ENCODE measurements around the gene CTIF. TPM values are rescaled to one million over a fixed set of nuclear protein-coding genes. Genes with fewer than 3 reads are reported as not detected.

Gene CTIF
- total RNA-seq, 1 donor from 2014 or later: 72.4 TPM

DNA sequence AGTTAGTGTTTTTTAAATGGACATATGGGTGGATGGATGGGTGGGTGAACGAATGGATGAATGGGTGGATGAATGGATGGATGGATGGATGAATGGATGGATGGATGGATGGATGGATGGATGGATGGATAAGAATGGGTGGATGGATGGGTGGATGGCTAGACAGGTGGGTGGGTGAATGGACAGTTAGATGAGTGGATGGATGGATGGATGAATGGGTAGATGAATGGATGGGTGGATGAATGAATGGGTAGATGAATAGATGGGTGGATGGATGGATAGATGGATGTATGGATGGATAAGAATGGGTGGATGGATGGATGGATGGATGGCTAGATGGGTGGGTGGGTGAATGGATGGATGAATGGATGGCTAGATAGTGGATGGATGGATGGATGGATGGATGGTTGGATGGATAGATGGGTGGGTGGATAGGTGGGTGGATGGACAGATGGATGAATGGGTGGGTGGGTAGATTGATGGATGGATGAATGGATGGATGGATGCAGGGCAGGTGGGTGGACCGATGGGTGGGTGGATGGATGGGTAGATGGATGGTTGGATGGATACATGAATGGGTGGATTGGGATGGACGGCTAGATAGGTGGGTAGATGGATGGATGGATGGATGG is 64.0 kb downstream of the CTIF start:
- DNase-seq (no peak), ATAC-seq (no peak)
- TF ChIP-seq, protein P1, sequence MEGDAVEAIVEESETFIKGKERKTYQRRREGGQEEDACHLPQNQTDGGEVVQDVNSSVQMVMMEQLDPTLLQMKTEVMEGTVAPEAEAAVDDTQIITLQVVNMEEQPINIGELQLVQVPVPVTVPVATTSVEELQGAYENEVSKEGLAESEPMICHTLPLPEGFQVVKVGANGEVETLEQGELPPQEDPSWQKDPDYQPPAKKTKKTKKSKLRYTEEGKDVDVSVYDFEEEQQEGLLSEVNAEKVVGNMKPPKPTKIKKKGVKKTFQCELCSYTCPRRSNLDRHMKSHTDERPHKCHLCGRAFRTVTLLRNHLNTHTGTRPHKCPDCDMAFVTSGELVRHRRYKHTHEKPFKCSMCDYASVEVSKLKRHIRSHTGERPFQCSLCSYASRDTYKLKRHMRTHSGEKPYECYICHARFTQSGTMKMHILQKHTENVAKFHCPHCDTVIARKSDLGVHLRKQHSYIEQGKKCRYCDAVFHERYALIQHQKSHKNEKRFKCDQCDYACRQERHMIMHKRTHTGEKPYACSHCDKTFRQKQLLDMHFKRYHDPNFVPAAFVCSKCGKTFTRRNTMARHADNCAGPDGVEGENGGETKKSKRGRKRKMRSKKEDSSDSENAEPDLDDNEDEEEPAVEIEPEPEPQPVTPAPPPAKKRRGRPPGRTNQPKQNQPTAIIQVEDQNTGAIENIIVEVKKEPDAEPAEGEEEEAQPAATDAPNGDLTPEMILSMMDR (IDR thresholded peaks at IDR 0.05): no peak
- no peak overlapping the region for H3K4me3 ChIP-seq
- H3K27ac ChIP-seq: no peak overlapping the region
- H3K9me3 ChIP-seq: no peaks in the 10 kb centered on the region
- peaks cover 6% of the 10 kb centered on the region for H3K4me1 ChIP-seq
- intact Hi-C loops (cut with DNase I): no loop called here
- H3K36me3 ChIP-seq: no peaks in the 10 kb centered on the region
- H3K27me3 ChIP-seq: no peaks in the 10 kb centered on the region

DNA sequence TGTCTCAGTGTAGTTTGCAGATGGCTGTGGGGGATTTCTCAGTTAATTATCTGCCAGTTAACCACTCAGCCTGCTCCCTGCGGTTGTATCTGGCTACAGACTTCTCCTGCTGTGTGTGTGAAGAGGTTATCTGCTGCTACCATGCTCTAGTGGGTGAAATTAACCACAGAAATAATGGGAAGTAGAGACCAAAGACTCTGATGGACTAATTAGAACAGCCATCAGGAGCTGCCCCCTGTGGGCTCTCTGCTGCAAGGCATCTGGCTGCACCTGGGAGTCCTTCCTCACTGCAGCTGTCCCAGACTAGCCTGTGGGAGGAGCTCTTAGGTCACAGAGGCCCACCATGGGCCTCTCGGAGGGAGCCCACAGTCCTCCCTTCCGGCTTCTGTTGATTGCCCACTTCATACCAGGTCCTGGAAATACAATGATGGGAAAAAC is 66.6 kb downstream of the CTIF start:
- TF ChIP-seq, protein P1 (IDR thresholded peaks at IDR 0.05): no peak
- no peak for ATAC-seq
- H3K4me3 ChIP-seq: no peak overlapping the region
- H3K27me3 ChIP-seq: no peaks in the 10 kb centered on the region
- intact Hi-C loops (cut with DNase I): no loop called here
- DNase-seq: no peak
- H3K36me3 ChIP-seq: no peaks in the 10 kb centered on the region
- no peak overlapping the region for H3K27ac ChIP-seq
- H3K9me3 ChIP-seq: no peaks in the 10 kb centered on the region
- peaks cover 6% of the 10 kb centered on the region for H3K4me1 ChIP-seq

DNA sequence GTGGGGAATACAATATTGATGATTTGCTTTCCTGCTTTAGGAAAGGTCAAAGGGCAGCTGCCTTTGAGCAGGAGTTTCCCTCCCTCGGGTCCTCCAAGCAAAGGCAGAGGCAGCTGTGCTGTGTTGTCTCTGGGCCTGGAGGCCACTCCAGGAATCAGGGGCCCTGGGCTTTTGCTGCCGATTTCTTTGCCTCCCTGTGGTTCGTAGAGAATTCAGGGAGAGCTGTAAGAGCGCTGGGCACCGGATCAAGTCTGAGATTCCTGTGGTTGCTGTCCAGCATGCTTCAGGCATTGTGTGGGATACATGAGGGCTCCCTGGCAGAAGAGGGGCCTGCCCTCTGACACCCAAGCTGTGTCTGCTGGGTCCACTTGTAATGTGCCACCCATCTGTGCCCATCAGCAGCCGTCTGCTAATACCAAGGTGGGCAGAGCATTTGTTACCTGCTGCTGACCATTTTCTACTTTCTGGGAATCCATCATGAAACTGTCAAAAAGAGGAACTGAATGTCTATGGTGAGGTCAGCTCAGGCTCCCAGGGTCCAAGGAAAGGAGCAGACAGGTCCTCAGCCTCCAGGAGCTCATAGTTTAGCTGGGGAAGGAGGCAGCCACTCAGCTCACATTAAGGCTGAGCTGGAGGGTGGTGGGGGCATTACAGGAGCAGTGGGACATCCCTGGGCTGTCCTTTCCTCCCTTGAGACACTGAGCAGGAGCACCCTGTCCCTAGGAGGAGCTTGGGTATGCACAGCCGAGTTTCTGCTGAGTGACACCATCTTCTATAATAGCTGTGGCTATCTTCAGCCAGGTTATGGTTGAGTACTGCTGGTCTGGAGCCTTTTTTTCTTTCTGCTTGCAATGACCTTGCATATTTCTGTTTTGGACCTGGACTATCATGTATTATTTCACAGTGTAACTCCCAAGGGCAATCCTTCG is 68.5 kb downstream of the CTIF start:
- ATAC-seq (peak; percentile 65), DNase-seq (no peak)
- Histone ChIP-seq H3K4me3 (no peak overlapping the region), H3K36me3 (no peaks in the 10 kb centered on the region), H3K27ac (no peak overlapping the region), H3K27me3 (no peaks in the 10 kb centered on the region), H3K4me1 (peaks cover 6% of the 10 kb centered on the region), H3K9me3 (no peaks in the 10 kb centered on the region)
- TF ChIP-seq, protein P1 (IDR thresholded peaks at IDR 0.05): no peak
- intact Hi-C loops (cut with DNase I): no loop called here

DNA sequence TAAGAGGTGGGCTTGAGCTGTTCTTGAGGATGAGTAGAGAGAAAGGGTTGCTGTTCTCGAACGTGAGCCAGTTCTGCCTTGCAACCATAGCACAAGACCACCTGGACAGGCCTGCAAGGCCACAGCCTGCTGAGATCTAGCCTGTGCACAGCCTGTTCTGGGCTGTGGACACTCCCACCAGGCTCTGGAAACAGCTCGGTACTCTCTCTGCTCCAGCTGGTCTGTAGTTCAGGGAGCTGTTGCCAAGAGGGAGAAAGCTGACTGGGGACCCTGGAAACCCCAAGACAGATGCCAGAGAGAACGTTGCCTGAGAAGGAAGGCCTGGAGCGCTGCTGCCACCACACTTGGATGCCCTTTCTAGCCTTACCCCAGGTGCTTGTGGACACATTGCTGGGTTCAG is 69.8 kb downstream of the CTIF start:
- DNase-seq: no peak
- ATAC-seq: no peak
- Histone ChIP-seq H3K27me3 (no peaks in the 10 kb centered on the region), H3K9me3 (no peaks in the 10 kb centered on the region), H3K4me1 (peaks cover 6% of the 10 kb centered on the region), H3K36me3 (no peaks in the 10 kb centered on the region), H3K27ac (no peak overlapping the region), H3K4me3 (no peak overlapping the region)
- intact Hi-C loops (cut with DNase I): no loop called here
- TF ChIP-seq, protein P1 (IDR thresholded peaks at IDR 0.05): no peak

DNA sequence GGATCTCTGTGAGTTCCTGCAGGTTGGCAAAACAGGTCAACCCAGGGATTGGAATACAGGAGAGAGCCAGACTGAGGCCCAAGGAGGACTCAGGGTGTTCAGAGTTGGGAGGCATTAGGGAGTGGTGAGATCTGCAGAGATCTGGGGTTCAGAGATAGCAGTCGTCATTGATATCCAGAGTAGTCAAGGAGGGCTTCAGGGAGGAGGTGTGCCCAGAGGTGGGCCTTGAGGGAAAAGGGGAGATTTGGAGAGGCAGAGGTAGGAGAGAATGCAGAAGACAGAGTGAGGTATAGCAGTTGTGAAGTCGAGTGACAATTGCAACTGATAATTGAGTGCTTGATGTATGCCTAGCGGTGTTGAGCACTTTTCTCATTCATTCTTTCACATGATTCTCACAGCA is 70.3 kb downstream of the CTIF start:
- H3K9me3 ChIP-seq: no peaks in the 10 kb centered on the region
- no peaks in the 10 kb centered on the region for H3K27me3 ChIP-seq
- H3K4me3 ChIP-seq: no peak overlapping the region
- no peak overlapping the region for H3K27ac ChIP-seq
- intact Hi-C loops (cut with DNase I): no loop called here
- DNase-seq (no peak), ATAC-seq (no peak)
- no peaks in the 10 kb centered on the region for H3K36me3 ChIP-seq
- TF ChIP-seq, protein P1 (IDR thresholded peaks at IDR 0.05): no peak
- peaks cover 6% of the 10 kb centered on the region for H3K4me1 ChIP-seq

Measured in upper lobe of right lung (tissue), 1 donor.